ENCODE measurements around the gene FBXO34. TPM values are rescaled to one million over a fixed set of nuclear protein-coding genes. Genes with fewer than 3 reads are reported as not detected.

The FBXO34 gene
- total RNA-seq, 4 donors from 2014 or later: 17.3 to 23.3 (median 18.7) TPM

- ATAC-seq (ENCODE audit: low FRiP score) (no peak), DNase-seq (ENCODE audit: low spot score) (no peak)
- no peak for TF ChIP-seq CTCF (IDR thresholded peaks at IDR 0.05)
Measured at GRCh38 chr14:55240526-55241178, 30.6 kb upstream of the FBXO34 start.

GRCh38 chr14:55241673-55242072 lies 29.5 kb upstream of the FBXO34 start:
- DNase-seq (ENCODE audit: low spot score): no peak
- no peak for ATAC-seq (ENCODE audit: low FRiP score)
- no peak for TF ChIP-seq CTCF (IDR thresholded peaks at IDR 0.05)

GRCh38 chr14:55243386-55243785 lies 27.8 kb upstream of the FBXO34 start:
- no peak for TF ChIP-seq CTCF (IDR thresholded peaks at IDR 0.05)
- DNase-seq (ENCODE audit: low spot score): no peak
- no peak for ATAC-seq (ENCODE audit: low FRiP score)

GRCh38 chr14:55243813-55244212 lies 27.4 kb upstream of the FBXO34 start:
- no peak for TF ChIP-seq CTCF (IDR thresholded peaks at IDR 0.05)
- no peak for ATAC-seq (ENCODE audit: low FRiP score)

GRCh38 chr14:55245657-55246268 lies 25.5 kb upstream of the FBXO34 start:
- DNase-seq (ENCODE audit: low spot score): no peak
- TF ChIP-seq CTCF (IDR thresholded peaks at IDR 0.05): no peak
- ATAC-seq (ENCODE audit: low FRiP score): no peak

More at GRCh38 chr14:55243813-55244212, 27.4 kb upstream of the FBXO34 start:
- DNase-seq (ENCODE audit: low spot score): no peak

GRCh38 chr14:55248411-55248810 lies 22.8 kb upstream of the FBXO34 start:
- ATAC-seq (ENCODE audit: low FRiP score) (no peak), DNase-seq (ENCODE audit: low spot score) (no peak)
- no peak for TF ChIP-seq CTCF (IDR thresholded peaks at IDR 0.05)

GRCh38 chr14:55249423-55249822 lies 21.8 kb upstream of the FBXO34 start:
- DNase-seq (ENCODE audit: low spot score) (no peak), ATAC-seq (ENCODE audit: low FRiP score) (no peak)
- no peak for TF ChIP-seq CTCF (IDR thresholded peaks at IDR 0.05)
